Fibroblast of pulmonary artery (primary cell): ENCODE measurements around the gene ZNF331.
A peak's percentile ranks its signal among the peaks of the same experiment; 100 is the strongest.

Experiments used
- DNase-seq: peaks from one replicate; pipeline ENCODE4 v3.0.0-alpha.2; 2010; ENCODE audit warnings: low read depth
- H3K4me3 ChIP-seq: replicated peaks from 2 replicates; pipeline ENCODE4 v1.5.1; 2011; ENCODE audit warnings: low read depth, mild to moderate bottlenecking, control low read depth, low read length, moderate library complexity
- TF ChIP-seq, protein P1 (sequence below): IDR thresholded peaks from 2 replicates; pipeline ENCODE4 v1.5.1; 2011; ENCODE audit warnings: mild to moderate bottlenecking, control low read depth, low read length, inconsistent platforms; ENCODE audit errors: missing control alignments

ZNF331 gene

GRCh38 chr19:53552001-53552721 lies 14.2 kb downstream of the ZNF331 start:
- TF ChIP-seq, protein P1, sequence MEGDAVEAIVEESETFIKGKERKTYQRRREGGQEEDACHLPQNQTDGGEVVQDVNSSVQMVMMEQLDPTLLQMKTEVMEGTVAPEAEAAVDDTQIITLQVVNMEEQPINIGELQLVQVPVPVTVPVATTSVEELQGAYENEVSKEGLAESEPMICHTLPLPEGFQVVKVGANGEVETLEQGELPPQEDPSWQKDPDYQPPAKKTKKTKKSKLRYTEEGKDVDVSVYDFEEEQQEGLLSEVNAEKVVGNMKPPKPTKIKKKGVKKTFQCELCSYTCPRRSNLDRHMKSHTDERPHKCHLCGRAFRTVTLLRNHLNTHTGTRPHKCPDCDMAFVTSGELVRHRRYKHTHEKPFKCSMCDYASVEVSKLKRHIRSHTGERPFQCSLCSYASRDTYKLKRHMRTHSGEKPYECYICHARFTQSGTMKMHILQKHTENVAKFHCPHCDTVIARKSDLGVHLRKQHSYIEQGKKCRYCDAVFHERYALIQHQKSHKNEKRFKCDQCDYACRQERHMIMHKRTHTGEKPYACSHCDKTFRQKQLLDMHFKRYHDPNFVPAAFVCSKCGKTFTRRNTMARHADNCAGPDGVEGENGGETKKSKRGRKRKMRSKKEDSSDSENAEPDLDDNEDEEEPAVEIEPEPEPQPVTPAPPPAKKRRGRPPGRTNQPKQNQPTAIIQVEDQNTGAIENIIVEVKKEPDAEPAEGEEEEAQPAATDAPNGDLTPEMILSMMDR = no peak
- DNase-seq = no peak
- H3K4me3 ChIP-seq = no peak overlapping the region

DNA sequence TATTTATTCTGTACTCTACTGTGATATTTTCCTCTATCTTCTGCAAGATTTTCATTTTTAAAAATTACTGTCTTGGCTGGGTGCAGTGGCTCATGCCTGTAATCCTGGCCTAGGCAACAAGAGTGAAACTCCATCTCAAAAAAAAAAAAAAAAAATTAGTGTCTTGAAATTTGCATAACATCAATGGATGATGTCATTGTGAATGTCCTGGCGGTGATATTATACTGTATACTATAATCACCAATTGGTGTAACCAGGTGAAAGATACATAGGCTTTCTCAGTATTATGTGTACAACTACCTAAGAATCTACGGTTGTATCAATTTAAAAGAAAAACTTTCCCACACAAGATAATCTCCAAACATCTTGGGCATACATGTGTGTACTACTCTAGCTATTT lies 15.2 kb downstream of the ZNF331 start:
- TF ChIP-seq, protein P1 = no peak
- no peak for DNase-seq
- H3K4me3 ChIP-seq = no peak overlapping the region

- peak overlapping the region; percentile 63 for H3K4me3 ChIP-seq
- DNase-seq = peak; percentile 94
- TF ChIP-seq, protein P1 = no peak
Measured at GRCh38 chr19:53553865-53554791, 16.2 kb downstream of the ZNF331 start.

DNA sequence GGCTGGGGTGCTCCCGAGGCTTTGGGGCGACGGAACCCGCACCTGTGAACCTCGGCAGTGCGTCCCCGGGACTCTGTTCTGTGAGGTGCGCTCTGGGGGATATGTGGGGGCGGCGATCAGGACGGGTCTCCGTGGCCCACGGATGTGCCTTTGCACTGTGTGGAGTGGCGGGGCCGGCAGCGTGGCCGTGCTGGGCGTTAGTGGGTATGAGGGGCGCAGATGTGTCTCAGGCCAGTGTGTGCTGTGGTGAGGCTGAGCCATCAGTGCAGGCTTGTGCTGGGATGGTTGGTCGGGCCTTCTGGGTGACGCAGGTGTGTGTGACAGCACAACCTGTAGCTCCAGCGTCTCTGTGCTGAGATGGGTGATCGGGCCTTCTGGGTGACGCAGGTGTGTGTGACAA lies 16.9 kb downstream of the ZNF331 start:
- TF ChIP-seq, protein P1 = no peak
- DNase-seq = no peak
- peak overlapping the region; percentile 63 for H3K4me3 ChIP-seq

GRCh38 chr19:53555352-53555751 lies 17.4 kb downstream of the ZNF331 start:
- DNase-seq = no peak
- peak overlapping the region; percentile 63 for H3K4me3 ChIP-seq
- TF ChIP-seq, protein P1 = no peak

- no peak for DNase-seq
- TF ChIP-seq, protein P1 = no peak
- H3K4me3 ChIP-seq = no peak overlapping the region
Measured at GRCh38 chr19:53571339-53571738, 33.4 kb downstream of the ZNF331 start.
